ENCODE data around the gene PRKCA. TPM values are rescaled to one million over a fixed set of nuclear protein-coding genes. Genes with fewer than 3 reads are reported as not detected.

PRKCA gene
- total RNA-seq, 4 donors from 2014 or later = 55.8 to 90.7 (median 66.7) TPM

GRCh38 chr17:66579556-66579955, 277.1 kb downstream of the PRKCA start:
- H3K4me1 ChIP-seq = peaks cover 0 to 57% (median 21%) of the 10 kb centered on the region in 4 donors
- H3K27ac ChIP-seq = peak overlapping the region; percentile 3 to 80 (median 42)
- no peaks in the 10 kb centered on the region for H3K27me3 ChIP-seq
- no peaks in the 10 kb centered on the region for H3K36me3 ChIP-seq
- WGBS, 2 donors = 52 to 60% methylated on average over 4 of the region's 4 CpGs
- no peak overlapping the region for H3K4me3 ChIP-seq
- no peak for TF ChIP-seq CTCF (IDR thresholded peaks at IDR 0.05)
- no peak for TF ChIP-seq POLR2A (IDR thresholded peaks at IDR 0.05)
- TF ChIP-seq EP300 (IDR thresholded peaks at IDR 0.05) = no peak
- DNase-seq (ENCODE audit: low spot score in 2 of 2) = no peak
- no peaks in the 10 kb centered on the region for H3K9me3 ChIP-seq

DNA sequence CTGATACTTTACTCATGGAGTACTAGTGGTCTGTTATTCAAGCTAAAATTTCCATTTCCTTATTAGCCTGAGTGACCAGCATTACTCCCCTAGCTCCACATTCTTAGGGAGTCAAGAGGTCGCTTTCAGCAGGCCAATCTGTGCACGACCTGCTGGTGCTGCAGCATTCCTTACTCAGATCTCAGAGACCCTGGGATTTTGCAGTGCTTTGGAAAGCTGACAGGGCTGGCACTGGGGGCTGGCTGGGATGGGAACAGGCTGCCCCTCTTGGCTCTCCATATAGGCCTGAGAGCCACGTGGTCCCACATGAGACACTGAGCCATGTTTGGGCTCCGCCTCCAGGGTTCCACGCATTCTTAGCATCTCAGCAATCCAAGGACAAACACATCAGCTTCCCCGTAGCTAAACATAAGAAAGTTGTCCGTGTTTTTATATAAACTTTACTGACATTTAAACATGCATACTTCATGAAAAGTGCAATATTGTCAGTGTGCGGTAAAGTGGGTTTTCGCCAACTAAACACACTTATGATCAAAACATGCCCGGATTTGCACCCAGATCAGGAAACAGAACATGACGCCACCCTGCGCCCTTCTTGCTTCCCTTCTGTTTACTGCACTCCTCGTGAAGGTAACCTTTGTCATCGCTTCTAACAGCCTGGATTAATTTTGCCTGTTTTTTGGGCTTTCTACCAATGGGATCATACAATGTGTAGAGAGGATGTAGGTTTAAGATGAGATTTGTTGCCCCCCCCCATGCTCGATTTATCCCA, 278.0 kb downstream of the PRKCA start:
- DNase-seq (ENCODE audit: low spot score in 2 of 2) = no peak
- Histone ChIP-seq H3K36me3 (no peaks in the 10 kb centered on the region), H3K9me3 (no peaks in the 10 kb centered on the region), H3K27me3 (no peaks in the 10 kb centered on the region), H3K4me1 (peaks cover 0 to 60% (median 21%) of the 10 kb centered on the region in 4 donors), H3K27ac (peak overlapping the region; percentile 3 to 80 (median 42)), H3K4me3 (peak overlapping the region in 1 of 4 donors; percentile 3)
- 33 to 39% methylated on average over 14 to 15 of the region's 15 CpGs for WGBS, 2 donors
- TF ChIP-seq CTCF (IDR thresholded peaks at IDR 0.05) (no peak), EP300 (IDR thresholded peaks at IDR 0.05) (peak in 1 of 2 donors; percentile 40)

GRCh38 chr17:66580956-66581391, 278.6 kb downstream of the PRKCA start:
- peak in 1 of 2 donors; percentile 39 for DNase-seq (ENCODE audit: low spot score in 2 of 2)
- TF ChIP-seq EP300 (IDR thresholded peaks at IDR 0.05) = no peak
- TF ChIP-seq CTCF (IDR thresholded peaks at IDR 0.05) = no peak
- TF ChIP-seq POLR2A (IDR thresholded peaks at IDR 0.05) = no peak
- Histone ChIP-seq H3K27me3 (no peaks in the 10 kb centered on the region), H3K36me3 (no peaks in the 10 kb centered on the region), H3K9me3 (no peaks in the 10 kb centered on the region), H3K27ac (peak overlapping the region; percentile 3 to 80 (median 44)), H3K4me1 (peaks cover 0 to 60% (median 21%) of the 10 kb centered on the region in 4 donors), H3K4me3 (no peak overlapping the region)
- 18 to 22% methylated on average over 3 of the region's 3 CpGs for WGBS, 2 donors

GRCh38 chr17:66582373-66583111, 280.1 kb downstream of the PRKCA start:
- H3K36me3 ChIP-seq = no peaks in the 10 kb centered on the region
- no peak for DNase-seq (ENCODE audit: low spot score in 2 of 2)
- H3K4me3 ChIP-seq = no peak overlapping the region
- H3K9me3 ChIP-seq = no peaks in the 10 kb centered on the region
- WGBS, 2 donors = 95 to 96% methylated on average over 5 of the region's 5 CpGs
- peaks cover 0 to 57% (median 21%) of the 10 kb centered on the region in 4 donors for H3K4me1 ChIP-seq
- H3K27me3 ChIP-seq = no peaks in the 10 kb centered on the region
- no peak for TF ChIP-seq CTCF (IDR thresholded peaks at IDR 0.05)
- TF ChIP-seq EP300 (IDR thresholded peaks at IDR 0.05) = no peak
- TF ChIP-seq POLR2A (IDR thresholded peaks at IDR 0.05) = no peak
- H3K27ac ChIP-seq = peak overlapping the region in 3 of 4 donors; percentile 3 to 80 (median 80)
